GM21526 (cell line): ENCODE measurements around the gene STK32C.

Source experiments
- ATAC-seq: cut with Tn5 transposase; IDR thresholded peaks from one replicate; pipeline ENCODE4 v1.9.1; 2021; ENCODE audit warnings: moderate library complexity; ENCODE audit not compliant: unreplicated experiment, low FRiP score

STK32C gene

DNA sequence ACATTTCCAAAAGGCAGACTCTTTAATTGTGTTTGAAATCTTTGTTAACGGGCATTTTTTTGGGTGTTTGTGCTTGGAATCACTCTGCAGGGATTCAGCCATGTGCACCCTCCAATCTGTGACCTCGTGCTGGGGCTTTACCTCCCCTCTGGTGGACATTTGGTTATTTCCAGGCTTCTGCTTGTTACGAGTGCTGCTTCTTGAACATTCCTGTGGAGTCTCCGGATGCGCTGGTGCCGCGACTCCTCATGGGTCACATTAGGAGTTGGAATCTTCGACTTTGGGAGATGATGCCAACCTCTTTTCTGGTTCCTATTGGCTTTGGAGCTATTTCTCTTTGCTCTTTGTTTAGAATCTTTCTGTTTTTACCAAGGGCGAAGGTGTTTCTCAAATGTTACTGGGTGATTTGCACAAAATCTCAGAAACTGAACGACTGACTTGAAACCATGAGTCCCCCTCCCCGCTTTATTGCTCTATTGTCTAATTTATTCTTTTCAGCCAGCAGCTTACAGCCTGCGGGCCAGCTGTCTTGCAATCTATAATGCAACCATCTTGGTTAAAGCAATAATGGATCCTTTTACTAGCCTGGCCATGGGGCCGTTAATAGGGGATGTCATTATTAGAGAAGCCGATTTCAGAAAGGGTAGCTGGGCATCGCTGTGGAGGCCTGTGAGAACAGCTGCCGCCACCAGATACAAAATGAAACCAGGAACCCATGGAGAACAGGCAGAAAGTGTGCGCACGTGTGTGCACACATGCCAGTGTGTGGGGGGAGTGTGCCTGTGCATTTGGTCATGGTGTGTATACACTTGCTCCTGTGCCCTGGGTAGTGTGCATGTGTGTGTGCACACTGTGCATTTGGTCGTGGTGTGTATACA lies 130.9 kb downstream of the STK32C start:
- no peak for ATAC-seq

DNA sequence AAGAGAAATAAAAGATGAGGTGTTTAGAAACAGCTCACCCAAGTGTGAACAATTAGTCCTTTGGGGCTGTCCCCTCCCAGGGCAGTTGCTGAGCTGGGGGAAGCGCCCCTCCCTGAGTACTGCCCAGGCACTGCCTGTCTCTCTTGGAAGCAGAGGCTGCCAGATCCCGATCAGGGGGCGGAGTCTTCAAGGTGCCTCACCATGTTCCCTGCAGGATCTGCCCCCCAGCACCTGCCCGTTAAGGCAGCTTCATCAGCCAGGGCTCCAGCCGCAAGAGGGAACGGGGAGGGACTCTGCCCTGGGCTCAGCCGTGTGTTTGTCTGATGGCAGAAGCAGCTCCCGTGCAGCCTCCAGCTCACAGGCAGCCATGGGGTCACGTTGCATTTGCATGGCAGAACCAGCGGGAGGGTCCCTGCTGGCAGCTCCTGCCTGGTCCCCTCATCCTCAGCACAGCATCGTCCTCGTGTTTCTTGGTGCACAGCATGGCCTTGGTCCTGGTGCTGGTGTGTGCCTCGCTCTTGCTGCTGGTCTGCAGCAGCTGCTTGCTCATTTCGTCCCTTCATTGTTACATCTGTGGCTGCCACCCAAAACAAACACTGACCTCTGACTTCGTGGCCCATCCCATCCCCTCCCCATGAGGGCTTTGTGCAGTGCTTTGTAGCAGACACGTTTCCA lies 131.7 kb downstream of the STK32C start:
- no peak for ATAC-seq

GRCh38 chr10:132175408-132175807 lies 132.3 kb downstream of the STK32C start:
- ATAC-seq = no peak

GRCh38 chr10:132174237-132174636 lies 133.5 kb downstream of the STK32C start:
- ATAC-seq = no peak

DNA sequence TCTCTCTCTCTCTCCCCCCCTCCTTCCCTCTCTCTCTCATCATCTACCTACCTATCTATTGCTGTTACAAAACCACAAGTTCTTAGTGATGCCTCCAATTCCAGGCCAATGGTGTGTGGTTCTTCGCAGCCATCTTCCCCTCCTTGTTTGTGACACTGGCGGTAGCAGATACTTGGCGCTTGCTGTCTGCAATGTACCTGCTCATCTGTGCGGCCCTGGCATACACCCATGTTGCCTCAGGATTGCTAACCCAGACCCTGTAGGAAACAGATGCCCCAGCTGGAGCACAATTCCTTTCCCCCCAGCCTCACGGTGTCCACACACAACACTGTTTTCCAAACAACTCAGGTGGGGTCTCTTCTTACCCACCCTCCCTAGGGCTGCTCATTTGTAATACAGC lies 134.6 kb downstream of the STK32C start:
- ATAC-seq = no peak

DNA sequence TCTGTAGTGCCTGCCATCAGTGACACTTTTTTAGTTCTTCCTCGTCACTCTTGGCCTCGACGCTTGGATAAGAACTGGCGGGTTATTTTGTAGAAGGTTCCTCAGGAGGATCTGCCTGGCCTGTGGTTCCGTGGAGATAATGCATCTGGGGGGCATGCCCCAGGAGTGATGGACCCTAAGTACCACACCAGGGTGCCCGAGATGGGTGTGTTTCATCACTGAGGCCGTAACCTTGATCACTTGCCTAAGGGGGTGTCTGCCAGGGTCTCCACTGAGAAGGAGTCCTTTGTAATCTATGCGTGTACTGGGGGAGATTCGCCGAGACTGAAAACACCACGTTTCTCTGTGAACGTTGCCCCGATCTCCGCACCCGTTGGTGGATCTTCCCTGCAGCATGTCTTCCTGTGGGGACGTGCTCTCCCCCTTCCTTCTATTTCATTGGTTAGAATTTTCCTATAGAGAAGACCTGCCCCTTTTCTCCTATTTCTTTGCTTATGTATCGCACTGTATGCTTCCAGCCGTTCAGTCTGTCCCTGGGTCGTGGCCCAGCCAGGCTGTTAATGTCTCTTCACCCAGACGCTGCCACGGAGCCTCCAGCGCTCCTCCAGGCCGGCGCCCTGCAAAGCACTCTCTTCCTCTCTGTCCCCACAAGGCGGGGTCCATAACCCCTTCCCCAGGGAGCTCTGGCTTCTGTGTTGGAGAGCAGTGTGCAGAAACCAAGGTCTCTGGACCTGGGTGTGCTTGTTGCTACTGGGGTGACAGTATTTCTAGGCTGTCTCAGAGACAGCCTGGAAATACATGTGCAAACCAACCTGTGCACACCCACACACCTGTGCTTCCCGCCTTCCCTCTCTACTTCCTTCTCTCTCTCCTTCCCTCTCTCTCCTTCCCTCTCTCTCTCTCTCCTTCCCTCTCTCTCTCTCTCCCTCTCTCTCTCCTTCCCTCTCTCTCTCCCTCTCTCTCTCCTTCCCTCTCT lies 135.4 kb downstream of the STK32C start:
- no peak for ATAC-seq

DNA sequence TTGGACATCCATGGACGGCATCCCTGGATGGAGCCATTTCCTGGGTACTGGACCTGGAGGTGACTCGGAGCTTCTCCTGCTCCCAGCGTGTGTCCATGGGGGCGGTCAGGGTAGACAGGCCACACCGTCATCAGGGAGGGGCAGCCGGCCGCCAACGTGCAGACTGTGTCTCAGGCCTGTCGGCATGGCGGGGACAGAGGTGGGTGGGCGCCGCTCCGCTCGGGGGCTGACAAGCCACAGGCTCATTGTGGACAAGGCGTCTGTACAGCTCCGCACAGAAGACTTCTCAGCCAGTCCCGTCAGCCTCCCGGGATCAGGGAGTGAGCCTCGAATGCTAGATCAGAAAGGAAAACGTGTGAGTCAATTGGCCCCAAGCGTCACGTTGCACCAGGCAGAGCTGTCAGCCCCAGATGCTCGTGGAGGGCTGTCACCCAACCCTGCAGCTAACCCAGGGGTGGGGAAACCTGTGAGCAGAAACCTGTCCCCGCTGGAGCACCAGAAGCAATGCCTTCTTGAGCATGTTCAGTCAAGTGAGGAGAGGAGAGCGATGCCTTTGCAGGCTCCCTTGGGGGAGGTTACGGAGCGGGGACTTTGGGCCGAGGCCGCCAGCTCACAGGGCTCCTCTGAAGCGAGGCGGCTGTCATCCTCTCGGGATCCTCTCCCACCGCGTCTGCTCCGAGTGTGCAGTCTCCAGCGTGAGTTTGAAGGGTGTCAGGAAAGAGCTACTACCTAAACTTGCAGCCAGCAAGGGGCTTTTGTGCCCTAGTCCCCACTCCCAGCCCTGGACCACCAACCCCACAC lies 137.0 kb downstream of the STK32C start:
- no peak for ATAC-seq

DNA sequence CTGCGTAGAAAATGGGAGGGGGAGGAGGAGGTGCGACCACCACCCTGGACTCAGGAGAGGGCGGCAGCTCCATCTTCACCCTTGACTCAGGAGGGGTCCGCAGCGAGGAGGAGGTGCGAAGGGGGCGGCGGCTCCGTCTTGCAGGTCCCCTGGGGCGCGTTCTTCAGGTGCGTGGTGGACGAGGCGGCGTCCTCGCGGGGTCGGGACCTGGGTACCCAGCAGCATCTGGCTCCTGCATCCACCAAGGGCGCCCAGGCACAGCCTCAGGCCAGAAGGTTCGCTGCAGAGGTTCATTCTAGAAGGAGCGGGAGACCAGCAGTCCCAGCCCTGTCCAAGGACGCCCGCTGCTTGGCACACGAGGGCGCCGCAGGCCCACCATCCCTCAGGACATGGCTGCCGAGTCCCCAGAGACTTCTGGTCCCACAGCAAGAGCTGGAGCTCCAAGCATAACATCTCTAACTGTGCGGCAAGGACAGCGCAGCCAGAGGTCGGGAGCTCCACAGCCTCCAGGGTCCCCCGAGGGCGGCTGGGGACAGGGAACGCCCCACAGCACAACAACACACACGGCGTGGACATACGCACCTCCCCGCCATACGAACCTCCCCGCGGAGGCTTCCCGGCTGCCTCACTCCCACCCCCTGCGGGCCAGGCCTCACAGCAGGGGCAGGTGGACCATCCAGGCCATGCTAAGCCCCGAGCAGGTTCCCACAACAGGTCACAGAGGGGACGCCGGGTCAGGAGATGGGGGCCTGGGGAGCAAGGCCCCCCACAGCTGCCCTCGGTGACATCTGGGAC lies 137.8 kb downstream of the STK32C start:
- ATAC-seq = no peak

GRCh38 chr10:132169031-132169765 lies 138.6 kb downstream of the STK32C start:
- ATAC-seq = no peak

GRCh38 chr10:132168571-132169030 lies 139.1 kb downstream of the STK32C start:
- no peak for ATAC-seq

- no peak for ATAC-seq
Observed at GRCh38 chr10:132167976-132168375, 139.8 kb downstream of the STK32C start.

DNA sequence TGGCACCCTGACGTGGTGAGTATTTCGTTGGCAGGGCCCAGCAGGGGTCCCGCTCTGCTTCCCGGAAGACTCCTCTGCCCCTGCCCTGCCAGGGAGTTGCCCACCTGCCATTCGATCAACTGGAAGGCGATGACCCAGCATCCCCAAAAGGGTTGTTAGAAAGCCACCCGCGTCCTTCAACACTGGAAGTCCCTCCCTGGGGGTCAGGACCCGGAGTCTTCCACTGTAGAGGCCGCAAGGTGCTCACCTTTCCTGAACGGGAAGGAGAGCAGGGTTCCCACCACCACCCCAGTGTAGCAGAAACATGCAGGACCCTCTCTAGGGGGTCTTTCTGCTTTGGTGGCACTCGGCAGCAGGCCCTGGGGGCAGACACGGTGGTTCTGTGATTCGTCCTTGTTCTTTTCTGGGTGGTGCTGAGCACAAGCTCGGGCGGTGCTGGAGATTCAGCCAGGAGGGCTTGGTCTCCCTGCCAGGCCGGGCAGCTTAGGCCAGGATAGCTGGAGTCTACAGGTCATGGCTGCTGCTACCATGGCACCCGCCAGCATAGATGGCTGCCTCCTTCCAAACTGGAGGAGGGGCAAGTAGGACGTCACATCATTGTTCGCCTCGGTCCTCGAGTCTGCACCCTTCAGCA lies 140.6 kb downstream of the STK32C start:
- ATAC-seq = no peak

DNA sequence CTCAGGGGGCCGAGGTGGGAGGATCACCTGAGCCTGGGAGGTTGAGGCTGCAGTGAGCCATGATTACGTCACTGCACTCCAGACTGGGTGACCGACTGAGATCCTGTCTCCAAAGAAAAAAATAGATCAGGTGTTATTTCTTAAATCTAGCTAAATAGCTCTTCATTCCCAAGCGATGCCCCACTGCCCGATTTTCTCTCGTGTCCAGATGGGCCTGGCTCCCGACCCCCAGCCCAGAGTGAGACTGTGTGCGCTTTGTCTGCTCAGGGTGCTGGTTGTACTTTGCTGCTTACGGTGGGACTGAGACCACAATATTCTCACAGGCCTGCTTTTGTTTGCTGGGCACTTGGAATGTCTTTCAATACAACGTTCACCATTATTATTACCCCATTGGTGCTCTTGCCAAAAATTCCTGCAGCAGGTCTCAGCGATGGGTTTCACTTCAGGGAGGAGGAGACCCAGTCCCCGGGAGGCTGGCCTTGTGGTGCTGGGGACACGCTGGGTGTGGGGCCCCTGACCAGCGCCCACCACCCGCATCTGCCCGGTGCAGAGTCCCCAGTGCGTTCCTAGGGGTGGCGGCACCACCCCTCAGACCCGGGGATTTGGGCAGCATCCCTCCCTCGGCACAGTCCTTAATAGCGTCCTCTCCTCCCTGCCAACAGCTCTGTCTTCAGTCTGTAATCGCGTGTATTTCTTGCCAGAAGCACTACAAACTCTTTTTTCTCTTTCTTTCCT lies 141.4 kb downstream of the STK32C start:
- no peak for ATAC-seq

DNA sequence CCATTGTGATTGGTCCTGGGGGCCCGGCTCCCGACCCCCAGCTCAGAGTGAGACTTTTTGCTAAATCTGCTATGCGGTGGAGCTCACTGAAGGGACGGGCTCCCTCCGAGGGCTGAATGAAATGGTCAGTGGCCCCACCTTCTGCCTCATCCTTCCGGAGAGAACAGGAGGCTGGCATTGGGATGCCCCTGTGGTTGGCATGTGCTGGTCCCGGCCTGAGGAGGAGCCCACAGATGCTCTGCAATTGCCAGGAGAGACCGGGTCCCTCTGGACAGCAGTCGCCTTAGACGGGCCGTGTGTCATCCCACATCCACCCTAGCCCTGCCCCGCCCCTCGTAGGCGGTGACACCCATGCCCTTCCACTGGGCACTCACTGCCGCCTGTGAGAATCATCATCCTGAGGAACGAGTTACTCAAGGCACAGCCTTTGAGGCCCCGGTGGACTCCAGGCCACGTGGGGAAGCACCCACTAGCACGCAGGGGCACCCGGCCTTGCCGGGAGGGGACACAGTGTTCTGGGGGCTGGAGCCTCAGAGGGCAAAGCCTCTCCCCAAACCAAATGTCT lies 142.3 kb downstream of the STK32C start:
- ATAC-seq = no peak

- no peak for ATAC-seq
Observed at GRCh38 chr10:132164761-132165278, 142.9 kb downstream of the STK32C start.

DNA sequence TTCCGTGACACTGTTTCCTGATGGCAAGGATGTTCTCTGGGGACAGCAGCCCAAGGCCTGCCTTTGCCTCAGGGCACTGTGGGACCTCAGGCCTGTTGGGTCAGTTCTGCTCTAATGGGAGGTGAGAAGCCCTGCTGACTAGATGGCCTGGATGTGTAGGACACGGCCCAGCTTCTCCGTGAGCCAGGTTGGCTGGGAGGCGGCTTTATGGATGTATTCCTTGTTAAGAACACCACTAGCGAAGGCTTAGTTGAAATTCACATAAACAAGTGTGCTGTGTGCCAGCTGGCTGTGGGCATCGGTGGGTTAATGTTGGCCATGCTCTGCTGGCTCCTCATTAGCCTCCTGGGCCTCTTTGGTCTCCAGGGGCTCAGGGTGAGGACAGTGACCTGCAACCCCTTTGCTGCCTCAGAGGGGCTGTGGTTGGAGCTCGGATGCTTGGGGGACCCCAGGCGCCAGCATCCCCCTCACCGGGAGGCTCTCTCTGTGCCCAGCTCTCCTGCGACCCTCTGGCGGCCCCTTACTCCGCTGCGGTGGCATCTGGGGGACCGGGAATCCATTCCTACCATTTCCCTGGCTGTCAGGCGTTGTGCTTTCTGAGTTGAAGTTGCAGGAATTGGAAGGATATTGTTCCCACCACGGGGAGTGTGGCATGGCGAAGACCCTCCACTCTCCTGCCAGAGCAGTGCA lies 143.8 kb downstream of the STK32C start:
- ATAC-seq = no peak
